ENCODE measurements around the gene ANKDD1B.

Gene ANKDD1B

GRCh38 chr5:75614176-75614575, 2.9 kb downstream of the ANKDD1B start:
- POLR2A ChIA-PET = no interaction called here
- DNase-seq (ENCODE audit: extremely low spot score) = no peak
- TF ChIP-seq CTCF (IDR thresholded peaks at IDR 0.05; ENCODE audit: control extremely low read depth, extremely low read depth, low read depth, missing control alignments) = no peak
- CTCF ChIA-PET = no interaction called here

- ChIA-PET CTCF (interaction anchor here (1.3 kb wide), 1 partner anchor 48 kb away, joined by 5 read pairs; no protein-coding TSS in a partner anchor), POLR2A (interaction anchor here (0.6 kb wide), 1 partner anchor 22 kb away, joined by 8 read pairs; no protein-coding TSS in a partner anchor)
Measured at GRCh38 chr5:75616371-75616881, 5.2 kb downstream of the ANKDD1B start.

GRCh38 chr5:75616971-75617621, 5.8 kb downstream of the ANKDD1B start:
- CTCF ChIA-PET = interaction anchor here (1.1 to 1.3 kb wide), 2 partner anchors 12 to 47 kb away, joined by 3 to 5 read pairs; no protein-coding TSS in a partner anchor
- TF ChIP-seq CTCF (IDR thresholded peaks at IDR 0.05; ENCODE audit: control extremely low read depth, extremely low read depth, low read depth, missing control alignments) = no peak
- POLR2A ChIA-PET = no interaction called here
- DNase-seq (ENCODE audit: extremely low spot score) = no peak

More at GRCh38 chr5:75616371-75616881, 5.2 kb downstream of the ANKDD1B start:
- no peak for DNase-seq (ENCODE audit: extremely low spot score)
- TF ChIP-seq CTCF (IDR thresholded peaks at IDR 0.05; ENCODE audit: control extremely low read depth, extremely low read depth, low read depth, missing control alignments) = no peak

GRCh38 chr5:75617736-75618352, 6.6 kb downstream of the ANKDD1B start:
- CTCF ChIA-PET = interaction anchor here (1.1 to 1.6 kb wide), 3 partner anchors 11 to 19 kb away, joined by 3 to 6 read pairs (median 3); no protein-coding TSS in a partner anchor
- TF ChIP-seq CTCF (IDR thresholded peaks at IDR 0.05; ENCODE audit: control extremely low read depth, extremely low read depth, low read depth, missing control alignments) = no peak
- POLR2A ChIA-PET = no interaction called here
- no peak for DNase-seq (ENCODE audit: extremely low spot score)

- no peak for TF ChIP-seq CTCF (IDR thresholded peaks at IDR 0.05; ENCODE audit: control extremely low read depth, extremely low read depth, low read depth, missing control alignments)
- ChIA-PET CTCF (interaction anchor here (1.3 kb wide), 2 partner anchors 17 to 61 kb away, joined by 3 to 4 read pairs; no protein-coding TSS in a partner anchor), POLR2A (no interaction called here)
- DNase-seq (ENCODE audit: extremely low spot score) = no peak
Measured at GRCh38 chr5:75620184-75620959, 9.1 kb downstream of the ANKDD1B start.

- POLR2A ChIA-PET = no interaction called here
- TF ChIP-seq CTCF (IDR thresholded peaks at IDR 0.05; ENCODE audit: control extremely low read depth, extremely low read depth, low read depth, missing control alignments) = no peak
- DNase-seq (ENCODE audit: extremely low spot score) = no peak
- CTCF ChIA-PET = interaction anchor here (1.3 kb wide), 1 partner anchor 10 kb away, joined by 3 read pairs; no protein-coding TSS in a partner anchor
Measured at GRCh38 chr5:75622564-75622963, 11.3 kb downstream of the ANKDD1B start.
